ENCODE measurements around the gene NEGR1.

- TF ChIP-seq POLR2A (IDR thresholded peaks at IDR 0.05) (no peak), POLR2AphosphoS5 (IDR thresholded peaks at IDR 0.05) (no peak), CTCF (IDR thresholded peaks at IDR 0.05) (no peak), EP300 (IDR thresholded peaks at IDR 0.05) (no peak)
Observed at GRCh38 chr1:71967670-71968069, 314.7 kb downstream of the NEGR1 start.
